ENCODE measurements around the gene MZT2B.

- TF ChIP-seq CTCF (IDR thresholded peaks at IDR 0.05), result no peak
- TF ChIP-seq POLR2A (IDR thresholded peaks at IDR 0.05), result no peak
- no peak for TF ChIP-seq POLR2AphosphoS5 (IDR thresholded peaks at IDR 0.05)
Observed at GRCh38 chr2:130152816-130153595, 29.1 kb upstream of the MZT2B start.
